HG03039 (cell line): ENCODE results near the gene SMAD4.

ENCODE experiments used
- ATAC-seq: cut with Tn5 transposase; IDR thresholded peaks from one replicate; pipeline ENCODE4 v1.9.1; 2021; ENCODE audit warnings: mild to moderate bottlenecking, moderate library complexity; ENCODE audit not compliant: unreplicated experiment

The SMAD4 gene

GRCh38 chr18:51020536-51020935, 9.5 kb upstream of the SMAD4 start:
- ATAC-seq, result no peak

GRCh38 chr18:51021226-51021965, 8.6 kb upstream of the SMAD4 start:
- no peak for ATAC-seq

- no peak for ATAC-seq
Observed at GRCh38 chr18:51025512-51025911, 4.5 kb upstream of the SMAD4 start.

GRCh38 chr18:51028201-51028805, 1.7 kb upstream of the SMAD4 start:
- no peak for ATAC-seq

GRCh38 chr18:51029378-51029693, 677 bp upstream of the SMAD4 start:
- peak; percentile 0 for ATAC-seq

- peak; percentile 67 for ATAC-seq
Observed at GRCh38 chr18:51030537-51031258, 685 bp downstream of the SMAD4 start.

GRCh38 chr18:51032193-51032592, 2.2 kb downstream of the SMAD4 start:
- no peak for ATAC-seq

- no peak for ATAC-seq
Observed at GRCh38 chr18:51037230-51037629, 7.2 kb downstream of the SMAD4 start.

- no peak for ATAC-seq
Observed at GRCh38 chr18:51038110-51038509, 8.1 kb downstream of the SMAD4 start.

GRCh38 chr18:51039138-51040112, 9.4 kb downstream of the SMAD4 start:
- ATAC-seq, result peak; percentile 44

- ATAC-seq, result no peak
Observed at GRCh38 chr18:51041677-51042352, 11.8 kb downstream of the SMAD4 start.

- ATAC-seq, result no peak
Observed at GRCh38 chr18:51044928-51045585, 15.0 kb downstream of the SMAD4 start.

- no peak for ATAC-seq
Observed at GRCh38 chr18:51048190-51048589, 18.2 kb downstream of the SMAD4 start.

- no peak for ATAC-seq
Observed at GRCh38 chr18:51049137-51049536, 19.1 kb downstream of the SMAD4 start.

GRCh38 chr18:51051105-51051712, 21.2 kb downstream of the SMAD4 start:
- no peak for ATAC-seq

GRCh38 chr18:51053814-51054213, 23.8 kb downstream of the SMAD4 start:
- no peak for ATAC-seq

GRCh38 chr18:51054764-51055163, 24.8 kb downstream of the SMAD4 start:
- no peak for ATAC-seq

GRCh38 chr18:51059969-51060368, 30.0 kb downstream of the SMAD4 start:
- no peak for ATAC-seq

- ATAC-seq, result no peak
Observed at GRCh38 chr18:51064256-51064655, 34.2 kb downstream of the SMAD4 start.
